Measurements from ENCODE around the gene XIRP2. TPM values are rescaled to one million over a fixed set of nuclear protein-coding genes. Genes with fewer than 3 reads are reported as not detected.

The XIRP2 gene
- total and polyA plus RNA-seq, 2 of the 4 experiments (the other 2 are of a cell fraction): 0.05 to 0.18 TPM

- Histone ChIP-seq H3K27me3 (ENCODE audit: control insufficient read depth, insufficient read depth, low read length) (no peaks in the 10 kb centered on the region), H2BK120ac (ENCODE audit: low read depth, low read length) (no peak overlapping the region), H4K91ac (ENCODE audit: insufficient read depth, low read depth, low read length) (no peak overlapping the region), H3K27ac (ENCODE audit: insufficient read depth, low read length) (no peak overlapping the region), H3K9me1 (ENCODE audit: insufficient read depth, low read length) (no peaks in the 10 kb centered on the region), H3K79me1 (ENCODE audit: low read depth in 1 of 2, low read length in 2 of 2) (no peaks in the 10 kb centered on the region), H3K36me3 (ENCODE audit: control insufficient read depth, insufficient read depth, low read length) (no peaks in the 10 kb centered on the region), H3K4me1 (ENCODE audit: control insufficient read depth, insufficient read depth, low read length) (no peaks in the 10 kb centered on the region), H3K14ac (replicated peaks; ENCODE audit: low read depth, low read length) (no peak overlapping the region), H4K8ac (ENCODE audit: low read depth in 2 of 2, low read length in 2 of 2) (no peak overlapping the region), H2AK5ac (ENCODE audit: low read depth, low read length) (no peak overlapping the region), H2AK9ac (replicated peaks; ENCODE audit: low read depth, low read length, poor library complexity) (no peak overlapping the region), H2BK5ac (ENCODE audit: low read depth, low read length, poor library complexity, severe bottlenecking) (no peak overlapping the region), H3K9ac (ENCODE audit: low read depth, low read length) (no peak overlapping the region), H3K23ac (ENCODE audit: low read depth, low read length) (no peak overlapping the region), H2BK15ac (ENCODE audit: low read depth, low read length) (no peak overlapping the region), H3K56ac (ENCODE audit: extremely low read depth, insufficient read depth, low read length) (no peak overlapping the region), H3K18ac (ENCODE audit: low read depth, low read length) (no peak overlapping the region), H3K9me3 (ENCODE audit: control insufficient read depth, insufficient read depth, low read length) (no peaks in the 10 kb centered on the region), H3K4me3 (ENCODE audit: insufficient read depth, low read depth, low read length) (no peak overlapping the region), H3K4ac (ENCODE audit: low read depth, low read length) (no peak overlapping the region), H2BK20ac (ENCODE audit: low read depth, low read length) (no peak overlapping the region), H4K5ac (ENCODE audit: low read depth, low read length) (no peak overlapping the region), H3K4me2 (ENCODE audit: low read depth, low read length) (no peak overlapping the region), H4K20me1 (ENCODE audit: insufficient read depth, low read length) (no peaks in the 10 kb centered on the region), H2AFZ (replicated peaks; ENCODE audit: low read length, poor library complexity) (no peak overlapping the region)
- in situ Hi-C loops (cut with MboI; ENCODE audit: low sequenced_read_pairs): no loop called here
- TF ChIP-seq ELK1 (IDR thresholded peaks at IDR 0.05; ENCODE audit: borderline replicate concordance, low read depth, low read length): no peak
- TF ChIP-seq MAZ (IDR thresholded peaks at IDR 0.05; ENCODE audit: borderline replicate concordance, low read depth, low read length): no peak
- TF ChIP-seq FOS (IDR thresholded peaks at IDR 0.05; ENCODE audit: low read depth, low read length): no peak
- no peak for TF ChIP-seq CEBPB (IDR thresholded peaks at IDR 0.05; ENCODE audit: low read depth, low read length)
- no peak for TF ChIP-seq MAFK (IDR thresholded peaks at IDR 0.05; ENCODE audit: low read depth, low read length)
- no peak for TF ChIP-seq RFX5 (IDR thresholded peaks at IDR 0.05; ENCODE audit: low read depth, low read length)
- no peak for TF ChIP-seq SMC3 (IDR thresholded peaks at IDR 0.05; ENCODE audit: low read depth, low read length)
- no peak for TF ChIP-seq POLR2A (IDR thresholded peaks at IDR 0.05; ENCODE audit: low read depth, low read length)
- TF ChIP-seq USF2 (IDR thresholded peaks at IDR 0.05; ENCODE audit: low read depth, low read length): no peak
- no peak for TF ChIP-seq NFE2L2 (IDR thresholded peaks at IDR 0.05; ENCODE audit: low read depth, low read length)
- TF ChIP-seq CTCF (conservative IDR thresholded peaks at IDR 0.05; ENCODE audit: low read depth, low read length): peak; percentile 28; the same call in 1 of the 2 replicates
- TF ChIP-seq BHLHE40 (IDR thresholded peaks at IDR 0.05; ENCODE audit: low read depth, low read length): no peak
- no peak for TF ChIP-seq RCOR1 (IDR thresholded peaks at IDR 0.05; ENCODE audit: insufficient replicate concordance, low read length)
- 0 out of 2 replicates have a peak, but pooled peaks have one; percentile 27 for TF ChIP-seq RAD21 (IDR thresholded peaks at IDR 0.05; ENCODE audit: low read length)
- WGBS, 2 experiments (ENCODE audit: extremely low coverage in 2 of 2, insufficient read length in 1 of 2): no CpG with 5 or more reads among the region's 5 CpGs
- CTCF ChIA-PET: interaction anchor here (0.6 to 1.4 kb wide), 5 partner anchors 36 to 855 kb away, joined by 3 to 6 read pairs (median 3); no protein-coding TSS in a partner anchor
- intact Hi-C loops (cut with micrococcal nuclease): no loop called here
- BruUV-seq (replicated peaks): no TSS peak
- POLR2A ChIA-PET (ENCODE audit: unreplicated experiment): no interaction called here
- dilution Hi-C loops (cut with HindIII; ENCODE audit: low sequenced_read_pairs, unreplicated experiment): no loop called here
- ATAC-seq (ENCODE audit: low read depth) (no peak), DNase-seq (no peak)
These were observed 376.1 kb downstream of the XIRP2 start for GRCh38 chr2:167264380-167264779.
